Testis (tissue), 2 donors: Measurements from ENCODE around the gene PPARA.

ENCODE experiments used
- CTCF ChIP-seq, 3 experiments: fragments of 450-650 bp in 2 of 3; fragments of 200-600 bp in 1 of 3; sonication (generic) in 1 of 3; IDR thresholded peaks; one replicate each; pipeline ENCODE4 v1.5.1; 2016 to 2019; ENCODE audit warnings: antibody characterized with exemption in 3 of 3, mild to moderate bottlenecking in 2 of 3, moderate library complexity in 1 of 3
- POLR2A ChIP-seq: fragments of 450-650 bp; IDR thresholded peaks from one replicate; pipeline ENCODE4 v1.6.1; 2017; ENCODE audit warnings: antibody characterized with exemption, mild to moderate bottlenecking, moderate library complexity

- TF ChIP-seq CTCF (IDR thresholded peaks at IDR 0.05): no peak
- TF ChIP-seq POLR2A: no peak
Observed at GRCh38 chr22:46237453-46238124, 87.3 kb downstream of the PPARA start.
